Medulla oblongata (tissue), 1 donor: ENCODE measurements around the gene PISD.
"Not testable (repeated sequence)": the region's sequence is repeated elsewhere in the genome, so short reads cannot be mapped to it uniquely, and the experiment has no call there.

Experiments
- DNase-seq: peaks from one replicate; pipeline ENCODE4 v3.0.0-alpha.2; 2015; ENCODE audit errors: extremely low spot score

PISD gene

DNA sequence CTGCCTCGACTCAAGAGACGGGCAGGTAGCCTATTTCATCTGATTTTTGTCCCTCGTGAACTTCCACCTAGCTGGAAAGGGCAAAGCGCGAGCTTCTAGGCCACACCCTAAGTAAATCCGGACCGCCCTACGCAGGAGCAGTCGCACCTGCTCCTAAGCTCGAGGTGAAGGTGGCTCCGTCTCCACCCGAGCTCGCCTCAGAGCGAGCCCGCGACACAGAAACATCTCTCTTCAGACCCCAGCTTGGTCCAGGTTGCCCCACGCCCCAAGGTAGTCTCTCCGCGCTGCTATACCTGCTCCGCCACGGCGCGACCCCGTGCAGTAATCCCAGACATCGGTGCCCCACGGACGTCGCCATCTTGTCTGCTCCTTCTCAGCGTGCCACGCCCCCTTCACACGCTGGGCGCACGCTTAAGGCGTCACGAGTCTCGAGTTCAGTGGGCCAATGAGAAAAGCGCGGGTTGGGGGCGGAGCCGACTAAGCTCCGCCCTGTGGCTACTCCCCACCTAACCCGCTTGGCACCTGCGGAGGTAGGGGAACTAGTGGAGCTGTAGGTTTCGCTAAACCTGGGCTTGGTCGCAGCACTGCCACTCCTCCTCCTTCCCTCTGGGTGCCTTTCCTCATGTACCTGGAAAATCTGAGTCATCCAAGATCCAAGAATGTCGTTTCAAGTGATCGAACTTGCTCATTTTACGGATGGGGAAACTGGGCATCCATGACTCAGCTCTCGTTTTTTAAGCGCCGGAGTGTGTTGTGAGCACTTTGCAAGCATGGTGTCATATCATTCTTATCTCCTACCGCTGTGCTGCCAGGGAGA is at the start of gene PISD:
Gene PISD (minus strand): TSS at position 365 of the 817 bp plus-strand sequence. CDS start 7 bp downstream, at position 358.
- DNase-seq: peak; percentile 97

DNA sequence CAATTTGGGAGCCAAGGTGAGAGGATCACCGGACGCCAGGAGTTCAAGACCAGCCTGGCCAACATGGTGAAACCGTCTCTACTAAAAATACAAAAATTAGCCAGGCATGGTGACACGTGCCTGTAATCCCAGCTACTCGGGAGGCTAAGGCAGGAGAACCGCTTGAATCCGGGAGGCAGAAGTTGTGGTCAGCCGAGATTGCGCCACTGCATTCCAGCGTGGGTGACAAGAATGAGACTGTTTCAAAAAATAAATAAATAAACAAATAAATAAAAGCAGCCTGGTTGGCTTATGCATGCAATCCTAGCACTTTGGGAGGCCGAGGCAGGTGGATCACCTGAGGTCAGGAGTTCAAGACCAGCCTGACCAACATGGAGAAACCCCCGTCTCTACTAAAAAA is 49.2 kb upstream of the PISD start:
- not testable (repeated sequence) for DNase-seq

DNA sequence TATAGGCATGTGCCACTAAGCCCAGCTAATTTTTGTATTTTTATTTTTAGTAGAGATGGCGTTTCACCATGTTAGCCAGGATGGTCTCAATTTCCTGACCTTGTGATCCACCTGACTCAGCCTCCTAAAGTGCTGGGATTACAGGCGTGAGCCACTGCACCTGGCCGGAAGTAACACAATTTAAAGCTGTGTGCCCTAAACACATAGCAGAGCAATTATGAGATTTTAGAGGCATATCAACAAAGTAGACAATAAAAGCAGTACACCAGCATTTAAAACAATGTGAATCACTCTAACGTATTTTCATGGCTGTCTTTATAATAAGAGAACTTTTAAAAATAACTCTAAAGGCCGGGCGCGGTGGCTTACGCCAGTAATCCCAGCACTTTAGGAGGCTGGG is 45.5 kb upstream of the PISD start:
- no peak for DNase-seq

DNA sequence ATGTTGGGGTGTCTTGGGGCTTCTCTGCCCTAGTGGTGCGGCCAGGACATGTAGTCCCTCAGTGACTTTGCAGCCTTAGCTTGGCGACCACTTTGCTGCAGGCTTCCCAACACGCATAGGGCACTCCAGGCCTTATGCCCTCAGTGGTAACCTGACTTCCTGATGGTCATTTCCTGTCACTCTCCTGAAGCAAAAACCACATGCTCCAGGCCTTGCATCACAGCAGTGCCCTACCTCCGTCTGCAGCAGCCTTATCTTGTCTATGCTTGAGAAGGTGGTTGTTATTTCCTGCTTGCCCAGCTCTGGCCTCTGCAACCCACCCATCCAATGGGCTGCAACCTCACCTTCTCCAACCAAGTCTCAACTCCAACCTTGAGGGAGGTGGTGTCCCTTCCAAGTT is 33.4 kb upstream of the PISD start:
- DNase-seq: no peak

DNA sequence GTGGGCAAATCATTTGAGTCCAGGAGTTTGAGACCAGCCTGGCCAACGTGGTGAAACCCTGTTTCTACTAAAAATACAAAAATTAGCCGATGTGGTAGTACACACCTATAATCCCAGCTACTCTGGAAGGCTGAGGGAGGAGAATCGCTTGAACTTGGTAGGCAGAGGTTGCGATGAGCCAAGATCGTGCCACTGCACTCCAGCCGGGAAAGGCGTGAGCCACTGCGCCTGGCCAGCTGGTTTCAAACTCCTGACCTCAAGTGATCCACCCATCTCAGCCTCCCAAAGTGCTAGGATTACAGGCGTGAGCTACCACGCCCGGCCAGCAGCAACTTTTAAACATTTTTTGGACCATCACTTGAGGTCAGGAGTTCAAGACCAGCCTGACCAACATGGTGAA is 32.0 kb upstream of the PISD start:
- DNase-seq: not testable (repeated sequence)

DNA sequence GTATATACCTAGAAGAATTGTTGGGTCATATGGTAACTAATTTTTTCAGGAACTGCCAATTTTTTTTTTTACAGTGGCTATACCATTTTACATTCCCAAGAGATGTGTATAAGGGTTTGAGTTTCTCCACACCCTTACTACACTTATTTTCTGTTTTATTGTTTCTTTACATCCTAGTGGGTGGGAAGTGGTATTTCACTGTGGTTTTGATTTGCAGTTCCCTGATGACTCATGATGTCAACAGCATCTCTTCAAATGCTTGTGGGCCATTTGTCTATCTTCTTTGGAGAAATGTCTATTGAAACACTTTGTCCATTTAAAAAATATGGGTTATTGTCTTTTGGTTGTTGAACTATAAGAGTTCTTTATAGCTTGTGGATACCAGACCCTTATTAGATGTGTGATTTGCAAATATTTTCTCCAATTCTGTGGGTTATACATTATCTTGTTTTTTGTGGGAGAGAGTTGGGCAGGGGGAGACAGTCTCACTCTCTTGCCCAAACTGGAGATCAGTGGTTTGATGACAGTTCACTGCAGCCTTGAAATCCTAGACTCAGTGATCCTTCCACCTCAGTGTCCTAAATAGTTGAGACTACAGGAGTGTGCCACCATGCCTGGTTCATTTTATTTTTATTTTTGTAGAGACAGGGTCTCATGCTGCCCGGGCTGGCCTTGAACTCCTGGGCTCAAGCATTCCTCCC is 30.3 kb upstream of the PISD start:
- no peak for DNase-seq

DNA sequence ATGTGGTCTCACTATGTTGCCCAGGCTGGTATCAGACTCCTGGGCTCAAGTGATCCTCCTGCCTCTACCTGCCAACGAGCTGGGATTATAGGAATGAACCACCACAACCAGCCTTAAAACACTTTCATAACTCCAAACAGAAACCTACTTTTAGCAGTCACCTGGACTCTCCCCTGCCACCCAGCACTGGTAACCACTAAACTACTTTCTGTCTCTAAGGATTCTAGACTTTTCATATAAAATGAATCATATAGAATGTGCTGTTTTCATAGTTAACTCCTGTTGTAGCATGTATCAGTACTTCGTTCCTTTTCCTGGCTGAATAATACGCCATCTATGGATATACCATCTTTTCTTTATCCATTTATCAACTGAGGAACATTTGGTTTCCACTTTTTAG is 29.4 kb upstream of the PISD start:
- no peak for DNase-seq

DNA sequence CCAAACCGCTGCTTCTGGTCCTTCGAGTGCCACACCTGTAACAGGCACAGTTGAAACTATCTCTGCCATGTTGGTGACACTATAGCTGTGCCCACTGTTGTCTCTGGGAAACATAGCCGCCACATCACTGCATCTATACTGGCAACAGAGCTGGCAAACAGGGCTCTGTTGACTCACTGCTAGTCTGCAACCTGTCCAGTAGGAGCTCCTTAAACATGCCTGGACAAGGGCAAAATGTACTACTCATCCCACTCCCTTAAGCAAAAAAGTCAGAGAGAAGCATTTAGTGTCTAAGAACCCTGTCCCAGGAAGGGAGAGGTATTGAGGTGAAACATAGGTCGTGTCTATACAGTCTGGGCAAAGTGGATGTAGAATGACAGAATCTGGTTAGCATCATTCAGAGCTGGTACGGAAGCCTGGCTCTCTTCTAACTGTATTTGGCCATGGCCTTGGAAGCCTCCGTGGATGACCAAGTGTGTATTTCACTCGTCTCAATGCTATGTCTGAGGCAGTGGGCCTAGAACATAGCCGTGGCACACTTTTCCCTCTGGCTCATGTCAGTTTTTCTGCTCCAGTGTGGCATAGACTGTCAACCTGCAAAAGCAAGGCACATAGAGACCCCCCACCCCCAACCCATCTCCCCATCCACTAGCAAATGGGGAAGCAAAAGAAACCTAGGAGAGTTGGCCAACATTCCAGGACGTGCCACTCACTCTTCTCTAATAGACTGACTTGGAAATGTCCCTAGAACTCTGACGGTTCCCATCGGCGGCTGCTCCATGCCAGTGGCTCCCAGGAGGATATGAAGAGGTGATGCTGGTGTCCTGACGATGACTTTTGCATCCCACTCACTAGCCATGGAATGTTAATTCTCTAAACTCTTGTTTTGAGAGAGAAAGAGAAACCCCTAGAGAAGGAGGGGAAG is 21.4 kb upstream of the PISD start:
- DNase-seq: no peak

DNA sequence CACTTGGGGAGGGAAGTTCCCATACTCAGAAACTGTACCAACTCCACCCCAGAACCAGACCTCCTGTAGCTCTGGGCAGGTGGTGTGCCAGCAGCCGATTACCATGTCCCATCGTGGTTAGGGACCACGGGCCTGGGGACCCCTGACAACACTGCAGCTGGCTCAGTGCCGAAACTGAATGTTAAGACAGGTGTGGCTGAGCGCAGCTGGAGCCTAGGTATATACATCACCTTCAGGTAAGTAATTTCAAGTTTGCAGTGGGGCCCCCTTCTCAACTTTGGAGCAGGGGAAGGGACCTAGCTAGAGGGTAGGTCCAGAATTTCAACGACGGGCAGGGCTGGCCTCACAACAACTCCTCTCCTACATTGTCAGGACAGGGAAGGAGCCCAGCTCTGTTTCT is 20.7 kb upstream of the PISD start:
- DNase-seq: no peak

DNA sequence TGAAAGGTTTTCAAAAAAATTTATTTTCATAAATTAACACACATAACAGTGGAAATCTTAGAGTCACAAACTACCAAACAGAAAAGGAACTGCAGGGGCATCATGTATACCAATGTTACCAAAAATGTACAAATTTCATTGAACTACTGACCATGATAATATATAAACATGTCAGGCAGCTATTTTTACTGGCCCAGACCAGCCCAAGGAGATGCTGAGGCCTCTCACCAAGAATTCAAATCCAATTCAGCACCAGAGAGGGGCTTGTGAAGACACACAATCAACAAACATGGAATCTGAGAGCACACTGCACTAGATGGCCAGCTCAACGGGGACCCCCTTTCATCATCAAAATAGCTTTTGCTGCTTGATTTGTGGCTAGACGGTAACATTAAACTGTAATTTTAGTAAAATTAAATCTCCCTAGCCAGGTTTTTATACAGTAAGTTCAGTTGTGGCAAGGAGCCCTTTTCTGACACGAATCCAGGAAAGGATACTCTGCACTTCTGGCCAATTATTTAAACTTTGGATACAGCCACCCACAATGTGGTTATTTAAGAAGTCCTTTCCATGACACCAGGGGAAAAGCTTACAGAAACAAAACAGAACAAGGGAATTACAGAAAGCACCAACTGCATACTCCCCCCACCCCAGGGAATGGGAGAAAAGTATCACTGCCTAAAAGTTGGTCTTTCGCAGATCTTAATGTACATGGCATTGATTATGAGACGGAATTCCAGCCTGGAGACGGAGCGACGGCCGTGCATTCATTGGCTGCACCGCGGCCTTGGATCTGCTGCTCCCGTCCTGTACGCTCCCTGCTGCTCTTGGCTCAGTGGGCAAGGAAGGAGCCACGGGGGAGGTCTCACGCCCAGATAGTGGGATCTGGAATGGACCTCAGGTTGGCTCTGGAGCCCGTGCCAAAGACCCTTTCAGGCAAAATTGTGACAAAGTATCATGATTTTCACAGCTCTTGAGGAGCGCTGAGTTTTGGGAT is 19.6 kb upstream of the PISD start:
- DNase-seq: no peak

DNA sequence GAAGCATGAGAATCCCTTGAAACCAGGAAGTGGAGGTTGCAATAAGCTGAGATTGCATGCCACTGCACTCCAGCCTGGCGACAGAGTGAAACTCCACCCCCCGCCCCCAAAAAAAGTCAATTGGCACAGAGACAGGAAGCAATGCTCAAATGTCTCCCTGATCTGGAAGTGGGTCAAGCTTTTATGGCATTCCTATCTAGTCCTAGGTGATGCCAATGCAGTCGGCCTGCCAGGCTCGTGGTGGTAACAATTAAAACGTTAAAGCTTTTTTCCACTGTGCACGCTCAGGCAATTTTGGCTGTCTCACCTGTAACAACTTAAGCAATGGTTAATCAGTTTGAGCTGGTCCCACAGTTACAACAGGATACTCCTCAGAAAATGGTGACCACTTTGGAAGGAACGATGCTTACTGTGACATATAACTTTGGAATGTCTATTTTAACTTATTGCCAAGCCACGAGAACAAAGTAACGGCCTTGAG is 18.9 kb upstream of the PISD start:
- no peak for DNase-seq

DNA sequence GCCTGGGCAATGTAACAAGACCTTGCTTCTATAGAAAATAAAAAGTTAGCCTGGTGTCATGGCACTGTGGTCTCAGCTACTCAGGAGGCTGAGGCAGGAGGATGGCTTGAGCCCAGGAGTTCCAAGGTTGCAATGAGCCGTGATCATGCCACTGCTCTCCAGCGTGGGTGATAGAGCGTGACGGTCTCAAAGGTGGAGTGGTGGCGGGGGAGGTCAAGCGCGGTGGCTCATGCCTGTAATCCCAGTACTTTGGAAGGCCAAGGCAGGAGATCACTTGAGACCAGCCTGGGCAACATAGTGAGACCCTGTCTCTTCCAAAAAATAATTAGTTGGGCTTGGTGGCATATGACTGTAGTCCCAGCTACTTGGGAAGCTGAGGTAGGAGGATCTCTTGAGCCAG is 16.7 kb upstream of the PISD start:
- DNase-seq: no peak

DNA sequence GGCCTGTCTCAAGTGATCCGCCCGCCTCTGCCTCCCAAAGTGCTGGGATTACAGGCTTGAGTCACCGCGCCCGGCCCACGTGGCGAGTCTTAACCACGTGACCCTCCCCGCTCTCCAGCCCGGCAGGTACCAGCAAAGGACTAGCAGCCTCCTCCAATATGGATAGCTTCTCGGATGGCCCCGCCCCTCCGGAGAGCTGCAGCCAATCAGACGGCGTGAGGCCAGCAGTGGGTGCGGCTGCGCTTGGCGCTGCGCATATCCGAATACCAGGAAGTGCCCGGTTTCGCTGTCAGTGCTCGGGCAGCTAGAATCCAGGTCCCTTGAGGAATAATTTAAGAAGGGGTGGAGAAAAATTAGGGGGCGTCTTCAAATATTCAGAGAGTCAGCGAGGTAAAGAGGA is 14.7 kb upstream of the PISD start:
- DNase-seq: peak; percentile 92

DNA sequence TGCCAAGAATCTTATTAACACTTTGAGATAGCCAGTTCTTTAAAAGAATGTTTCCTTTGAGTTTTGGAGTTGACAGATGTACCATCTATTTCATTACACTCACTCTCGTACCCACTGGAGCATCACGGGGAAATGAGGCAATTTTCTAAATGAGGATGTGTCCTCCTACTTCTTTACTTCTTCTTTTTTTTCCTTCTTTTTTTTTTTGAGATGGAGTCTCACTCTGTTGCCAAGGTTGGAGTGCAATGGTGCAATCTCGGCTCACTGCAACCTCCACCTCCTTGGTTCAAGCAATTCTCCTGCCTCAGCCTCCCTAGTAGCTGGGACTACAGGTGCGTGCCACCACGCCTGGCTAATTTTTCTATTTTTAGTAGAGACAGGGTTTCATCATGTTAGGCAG is 12.2 kb upstream of the PISD start:
- peak; percentile 58 for DNase-seq

DNA sequence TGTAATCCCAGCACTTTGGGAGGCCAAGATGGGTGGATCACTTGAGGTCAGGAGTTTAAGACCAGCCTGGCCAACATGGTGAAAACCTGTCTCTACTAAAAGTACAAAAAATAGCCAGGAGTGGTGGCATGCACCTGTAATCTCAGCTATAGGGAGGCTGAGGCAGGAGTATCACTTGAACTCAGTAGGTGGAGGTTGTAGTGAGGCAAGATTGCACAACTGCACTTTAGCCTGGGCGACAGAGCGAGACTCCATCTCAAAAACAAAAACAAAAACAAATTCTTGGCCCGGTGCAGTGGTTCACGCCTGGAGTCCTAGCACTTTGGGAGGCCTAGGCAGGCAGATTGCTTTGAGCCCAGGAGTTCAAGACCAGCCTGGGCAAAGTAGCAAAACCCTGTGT is 6.8 kb upstream of the PISD start:
- DNase-seq: not testable (repeated sequence)

DNA sequence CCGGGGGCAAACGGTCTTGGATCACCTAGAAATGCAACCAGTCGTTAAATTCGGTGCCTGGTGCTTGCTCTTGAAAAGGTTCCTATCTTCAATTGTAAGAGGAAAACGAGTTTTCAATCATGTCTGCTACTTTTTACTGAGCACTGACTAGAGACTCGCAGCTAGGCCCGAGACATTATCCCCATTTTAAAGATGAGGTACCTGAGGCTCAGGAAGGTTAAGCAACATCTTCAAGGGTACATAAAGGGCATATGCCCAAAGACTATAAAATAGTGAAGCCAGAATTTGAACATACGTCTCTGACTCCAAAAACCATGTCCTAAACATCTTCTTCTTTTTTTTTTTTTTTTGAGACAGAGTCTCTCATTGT is 638 bp upstream of the PISD start:
- no peak for DNase-seq

DNA sequence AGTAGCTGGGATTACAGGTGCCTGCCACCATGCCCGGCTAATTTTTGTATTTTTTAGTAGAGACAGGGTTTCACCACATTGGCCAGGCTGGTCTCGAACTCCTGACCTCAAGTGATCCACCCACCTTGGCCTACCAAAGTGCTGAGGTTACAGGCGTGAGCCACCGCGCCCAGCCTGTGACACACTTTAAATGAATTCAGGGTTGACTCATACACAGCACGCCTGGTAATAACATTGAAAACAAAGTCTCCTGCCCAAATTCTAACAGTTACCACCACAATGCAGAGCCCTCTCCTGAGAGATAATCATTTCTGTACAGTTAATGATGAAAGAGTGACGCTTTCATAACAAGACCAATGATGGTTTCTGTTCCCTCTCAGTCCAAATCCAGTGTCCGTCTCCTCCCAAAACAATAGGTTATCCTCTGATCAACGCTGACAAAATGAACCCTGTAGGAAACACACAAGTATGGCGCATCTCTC is 1.1 kb downstream of the PISD start:
- not testable (repeated sequence) for DNase-seq

DNA sequence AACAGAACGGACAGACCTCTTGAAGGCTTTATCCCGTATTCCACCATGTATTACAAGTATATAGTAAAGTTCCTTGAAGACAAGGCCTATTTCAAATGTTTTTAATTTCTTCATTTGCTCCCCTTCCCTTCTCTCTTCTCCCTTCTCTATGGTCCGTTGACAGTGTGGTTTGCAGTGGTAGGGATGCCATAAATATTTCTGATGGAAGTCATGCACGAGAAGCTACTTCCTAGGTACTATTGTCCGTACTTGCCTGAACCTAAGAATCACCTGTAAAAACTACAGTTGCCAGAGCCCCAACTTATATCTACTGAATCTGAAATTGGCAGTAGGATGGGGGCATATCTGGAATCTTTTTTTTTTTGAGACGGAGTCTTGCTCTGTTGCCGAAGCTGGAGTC is 2.8 kb downstream of the PISD start:
- no peak for DNase-seq

DNA sequence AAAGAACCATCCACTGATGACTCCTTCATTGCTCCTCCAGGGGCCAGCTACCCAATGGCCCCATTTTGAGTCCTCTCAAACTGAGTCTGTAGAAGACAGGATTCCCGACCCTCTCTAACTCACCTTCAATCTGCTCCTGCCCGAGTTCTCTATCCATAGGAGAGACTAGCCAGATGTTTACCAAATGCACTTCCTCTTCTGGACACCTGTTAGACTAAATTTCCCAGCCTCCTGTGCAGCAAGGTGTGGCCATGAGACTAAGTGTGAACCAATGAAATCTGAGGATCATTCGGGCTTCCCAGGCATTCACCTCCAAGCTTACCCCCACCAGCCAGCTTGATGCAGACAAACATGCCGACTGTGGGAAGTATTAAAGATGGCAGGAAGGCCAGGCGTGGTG is 7.6 kb downstream of the PISD start:
- no peak for DNase-seq

DNA sequence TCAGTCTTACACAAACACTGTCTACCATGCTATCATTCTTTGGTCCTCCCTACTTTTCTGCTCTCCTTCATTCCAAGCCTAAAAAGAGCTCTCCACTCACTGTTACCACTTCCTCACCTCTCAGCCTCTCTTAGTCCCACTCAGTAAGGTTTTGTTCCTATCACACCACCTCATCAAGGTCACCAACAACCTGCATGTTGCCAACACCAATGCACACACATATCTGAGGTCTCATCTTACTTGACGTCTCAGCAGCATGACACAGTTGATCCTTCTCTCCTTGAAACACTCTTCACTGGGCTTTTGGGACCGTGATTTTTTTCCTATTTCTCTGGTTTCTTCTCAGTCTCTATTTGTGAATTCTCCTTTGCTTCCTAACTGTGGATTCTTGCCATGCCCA is 8.1 kb downstream of the PISD start:
- no peak for DNase-seq
